Measurements from ENCODE around the gene CYP11A1. TPM values are rescaled to one million over a fixed set of nuclear protein-coding genes. Genes with fewer than 3 reads are reported as not detected.

CYP11A1 gene
- total RNA-seq, 1 experiment from 2014 or later = 5.2 TPM

GRCh38 chr15:74312445-74313007 is 54.9 kb downstream of the CYP11A1 start:
- Histone ChIP-seq H3K36me3 (replicated peaks; ENCODE audit: control insufficient read depth, insufficient read depth, low read length) (no peaks in the 10 kb centered on the region), H3K27me3 (ENCODE audit: control insufficient read depth, insufficient read depth, low read length) (no peaks in the 10 kb centered on the region; the same call in 1 of the 2 replicates), H3K4me3 (ENCODE audit: insufficient read depth, low read depth, low read length) (no peak overlapping the region)
- DNase-seq = no peak

- peak; percentile 89 for DNase-seq
- Histone ChIP-seq H3K27me3 (ENCODE audit: control insufficient read depth, insufficient read depth, low read length) (peaks cover 3% of the 10 kb centered on the region; the same call in 1 of the 2 replicates), H3K4me3 (ENCODE audit: insufficient read depth, low read depth, low read length) (no peak overlapping the region), H3K36me3 (replicated peaks; ENCODE audit: control insufficient read depth, insufficient read depth, low read length) (no peaks in the 10 kb centered on the region)
These were observed 55.6 kb downstream of the CYP11A1 start for GRCh38 chr15:74311734-74312444.

GRCh38 chr15:74307827-74308811 is 59.3 kb downstream of the CYP11A1 start:
- Histone ChIP-seq H3K27me3 (ENCODE audit: control insufficient read depth, insufficient read depth, low read length) (peaks cover 5% of the 10 kb centered on the region; the same call in 1 of the 2 replicates), H3K36me3 (replicated peaks; ENCODE audit: control insufficient read depth, insufficient read depth, low read length) (no peaks in the 10 kb centered on the region), H3K4me3 (ENCODE audit: insufficient read depth, low read depth, low read length) (no peak overlapping the region)
- DNase-seq = peak; percentile 92

- peak; percentile 76 for DNase-seq
These were observed 60.6 kb downstream of the CYP11A1 start for GRCh38 chr15:74306781-74307217.

GRCh38 chr15:74305687-74306086 is 61.8 kb downstream of the CYP11A1 start:
- Histone ChIP-seq H3K36me3 (replicated peaks; ENCODE audit: control insufficient read depth, insufficient read depth, low read length) (no peaks in the 10 kb centered on the region), H3K27me3 (ENCODE audit: control insufficient read depth, insufficient read depth, low read length) (peaks cover 14% of the 10 kb centered on the region), H3K4me3 (ENCODE audit: insufficient read depth, low read depth, low read length) (no peak overlapping the region)
- no peak for DNase-seq

More at GRCh38 chr15:74306781-74307217, 60.6 kb downstream of the CYP11A1 start:
- H3K36me3 ChIP-seq (replicated peaks; ENCODE audit: control insufficient read depth, insufficient read depth, low read length) = no peaks in the 10 kb centered on the region
- H3K27me3 ChIP-seq (ENCODE audit: control insufficient read depth, insufficient read depth, low read length) = peaks cover 7% of the 10 kb centered on the region; the same call in 1 of the 2 replicates
- no peak overlapping the region for H3K4me3 ChIP-seq (ENCODE audit: insufficient read depth, low read depth, low read length)

- peaks cover 23% of the 10 kb centered on the region for H3K27me3 ChIP-seq (ENCODE audit: control insufficient read depth, insufficient read depth, low read length)
- DNase-seq = no peak
- no peaks in the 10 kb centered on the region for H3K36me3 ChIP-seq (replicated peaks; ENCODE audit: control insufficient read depth, insufficient read depth, low read length)
- H3K4me3 ChIP-seq (ENCODE audit: insufficient read depth, low read depth, low read length) = no peak overlapping the region
These were observed 63.0 kb downstream of the CYP11A1 start for GRCh38 chr15:74304431-74304830.

GRCh38 chr15:74303741-74304309 is 63.6 kb downstream of the CYP11A1 start:
- Histone ChIP-seq H3K36me3 (replicated peaks; ENCODE audit: control insufficient read depth, insufficient read depth, low read length) (no peaks in the 10 kb centered on the region), H3K27me3 (ENCODE audit: control insufficient read depth, insufficient read depth, low read length) (peaks cover 26% of the 10 kb centered on the region), H3K4me3 (ENCODE audit: insufficient read depth, low read depth, low read length) (no peak overlapping the region)
- peak; percentile 63 for DNase-seq

- no peak overlapping the region for H3K4me3 ChIP-seq (ENCODE audit: insufficient read depth, low read depth, low read length)
- peak; percentile 94 for DNase-seq
- peaks cover 26% of the 10 kb centered on the region for H3K27me3 ChIP-seq (ENCODE audit: control insufficient read depth, insufficient read depth, low read length)
- no peaks in the 10 kb centered on the region for H3K36me3 ChIP-seq (replicated peaks; ENCODE audit: control insufficient read depth, insufficient read depth, low read length)
These were observed 64.6 kb downstream of the CYP11A1 start for GRCh38 chr15:74302821-74303359.

- Histone ChIP-seq H3K4me3 (ENCODE audit: insufficient read depth, low read depth, low read length) (no peak overlapping the region), H3K27me3 (ENCODE audit: control insufficient read depth, insufficient read depth, low read length) (peaks cover 24% of the 10 kb centered on the region), H3K36me3 (replicated peaks; ENCODE audit: control insufficient read depth, insufficient read depth, low read length) (no peaks in the 10 kb centered on the region)
- peak; percentile 71 for DNase-seq
These were observed 65.7 kb downstream of the CYP11A1 start for GRCh38 chr15:74301583-74302361.

- H3K27me3 ChIP-seq (ENCODE audit: control insufficient read depth, insufficient read depth, low read length) = peaks cover 21% of the 10 kb centered on the region
- H3K36me3 ChIP-seq (replicated peaks; ENCODE audit: control insufficient read depth, insufficient read depth, low read length) = no peaks in the 10 kb centered on the region
- DNase-seq = peak; percentile 80
- H3K4me3 ChIP-seq (ENCODE audit: insufficient read depth, low read depth, low read length) = no peak overlapping the region; the same call in 1 of the 2 replicates
These were observed 67.2 kb downstream of the CYP11A1 start for GRCh38 chr15:74300057-74300795.

GRCh38 chr15:74297887-74298286 is 69.6 kb downstream of the CYP11A1 start:
- no peak for DNase-seq
- Histone ChIP-seq H3K27me3 (ENCODE audit: control insufficient read depth, insufficient read depth, low read length) (peaks cover 23% of the 10 kb centered on the region), H3K4me3 (ENCODE audit: insufficient read depth, low read depth, low read length) (no peak overlapping the region), H3K36me3 (replicated peaks; ENCODE audit: control insufficient read depth, insufficient read depth, low read length) (no peaks in the 10 kb centered on the region)

- peak; percentile 67 for DNase-seq
- Histone ChIP-seq H3K36me3 (replicated peaks; ENCODE audit: control insufficient read depth, insufficient read depth, low read length) (no peaks in the 10 kb centered on the region), H3K4me3 (ENCODE audit: insufficient read depth, low read depth, low read length) (no peak overlapping the region), H3K27me3 (ENCODE audit: control insufficient read depth, insufficient read depth, low read length) (peaks cover 24% of the 10 kb centered on the region)
These were observed 71.6 kb downstream of the CYP11A1 start for GRCh38 chr15:74295800-74296199.

- no peak for DNase-seq
- Histone ChIP-seq H3K4me3 (ENCODE audit: insufficient read depth, low read depth, low read length) (no peak overlapping the region), H3K36me3 (replicated peaks; ENCODE audit: control insufficient read depth, insufficient read depth, low read length) (no peaks in the 10 kb centered on the region), H3K27me3 (ENCODE audit: control insufficient read depth, insufficient read depth, low read length) (peaks cover 27% of the 10 kb centered on the region)
These were observed 73.4 kb downstream of the CYP11A1 start for GRCh38 chr15:74294010-74294409.
